Body of pancreas (tissue), 4 donors: ENCODE data around the gene CNTNAP5. TPM values are rescaled to one million over a fixed set of nuclear protein-coding genes. Genes with fewer than 3 reads are reported as not detected.

Source experiments
- ATAC-seq: fragments of 150-250 bp; one replicate; pipeline ENCODE4 v1.9.1; 2016
- DNase-seq, 4 donors: peaks; one replicate each; pipeline ENCODE4 v3.0.0-alpha.2; 2019
- H3K27ac ChIP-seq, 4 donors: fragments of 200-600 bp; sonication (generic); 1 replicate in 3 of 4; 2 replicates in 1 of 4; pipeline versions ENCODE4 v1.5.1 to v1.6.1; 2016 to 2019; ENCODE audit warnings: mild to moderate bottlenecking in 1 of 4, mixed read lengths in 1 of 4, moderate library complexity in 1 of 4
- H3K27me3 ChIP-seq, 2 donors: fragments of 200-600 bp; sonication (generic); one replicate each; pipeline ENCODE4 v1.6.0; 2016; ENCODE audit warnings: mild to moderate bottlenecking in 1 of 2
- H3K36me3 ChIP-seq, 2 donors: fragments of 200-600 bp; sonication (generic); replicated peaks in 1 of 2; 2 replicates each; pipeline ENCODE4 v1.5.1; 2016; ENCODE audit warnings: low read depth in 2 of 2; ENCODE audit not compliant: insufficient read depth in 1 of 2
- H3K4me1 ChIP-seq: fragments of 200-600 bp; sonication (generic); one replicate; pipeline ENCODE4 v1.6.0; 2016
- H3K4me3 ChIP-seq, 2 donors: fragments of 200-600 bp; sonication (generic); 1 replicate in 1 of 2; 2 replicates in 1 of 2; pipeline ENCODE4 v1.5.1; 2016 to 2019
- H3K9me3 ChIP-seq, 3 donors: fragments of 200-600 bp; sonication (generic); 1 replicate in 2 of 3; 2 replicates in 1 of 3; pipeline ENCODE4 v1.5.1; 2016
- POLR2A ChIP-seq, 3 donors: fragments of 450-650 bp; IDR thresholded peaks; one replicate each; pipeline ENCODE4 v1.6.1; 2016; ENCODE audit warnings: antibody characterized with exemption in 3 of 3, mild to moderate bottlenecking in 2 of 3
- WGBS, 2 donors: methylation state at CpG; one replicate each; pipeline ENCODE4 v1.1.5; 2017; 5-methylcytosine and 5-hydroxymethylcytosine counted together
- intact Hi-C: fragments of 100-400 bp; cut with DNase I; formaldehyde crosslinking; loops from one replicate; pipeline ENCODE4 v1.15.1; 2023
- total RNA-seq, 2 donors: library from RNA; depleted of rRNA; stranded (reverse); fragments of >200 nt; gene quantifications; one replicate each; pipeline ENCODE4 v1.1.0, GENCODE V29; 2016
- TF ChIP-seq, protein P1 (sequence below), 7 experiments: fragments of 450-650 bp in 4 of 7; fragments of 200-600 bp in 3 of 7; sonication (generic) in 3 of 7; IDR thresholded peaks; one replicate each; pipeline ENCODE4 v1.5.1; 2016 to 2019; ENCODE audit warnings: antibody characterized with exemption in 7 of 7

CNTNAP5 gene
- total RNA-seq, 2 donors from 2014 or later = 0.26 to 0.33 TPM

GRCh38 chr2:124424074-124424473 lies 399.0 kb downstream of the CNTNAP5 start:
- intact Hi-C loops = no loop called here
- WGBS, 2 donors = 56 to 67% methylated on average over 1 of the region's 1 CpG
- DNase-seq (no peak), ATAC-seq (no peak)
- Histone ChIP-seq H3K27ac (no peak overlapping the region), H3K4me1 (no peaks in the 10 kb centered on the region), H3K4me3 (no peak overlapping the region), H3K36me3 (no peaks in the 10 kb centered on the region), H3K27me3 (no peaks in the 10 kb centered on the region), H3K9me3 (no peaks in the 10 kb centered on the region)
- TF ChIP-seq POLR2A (IDR thresholded peaks at IDR 0.05) = no peak
- TF ChIP-seq, protein P1, sequence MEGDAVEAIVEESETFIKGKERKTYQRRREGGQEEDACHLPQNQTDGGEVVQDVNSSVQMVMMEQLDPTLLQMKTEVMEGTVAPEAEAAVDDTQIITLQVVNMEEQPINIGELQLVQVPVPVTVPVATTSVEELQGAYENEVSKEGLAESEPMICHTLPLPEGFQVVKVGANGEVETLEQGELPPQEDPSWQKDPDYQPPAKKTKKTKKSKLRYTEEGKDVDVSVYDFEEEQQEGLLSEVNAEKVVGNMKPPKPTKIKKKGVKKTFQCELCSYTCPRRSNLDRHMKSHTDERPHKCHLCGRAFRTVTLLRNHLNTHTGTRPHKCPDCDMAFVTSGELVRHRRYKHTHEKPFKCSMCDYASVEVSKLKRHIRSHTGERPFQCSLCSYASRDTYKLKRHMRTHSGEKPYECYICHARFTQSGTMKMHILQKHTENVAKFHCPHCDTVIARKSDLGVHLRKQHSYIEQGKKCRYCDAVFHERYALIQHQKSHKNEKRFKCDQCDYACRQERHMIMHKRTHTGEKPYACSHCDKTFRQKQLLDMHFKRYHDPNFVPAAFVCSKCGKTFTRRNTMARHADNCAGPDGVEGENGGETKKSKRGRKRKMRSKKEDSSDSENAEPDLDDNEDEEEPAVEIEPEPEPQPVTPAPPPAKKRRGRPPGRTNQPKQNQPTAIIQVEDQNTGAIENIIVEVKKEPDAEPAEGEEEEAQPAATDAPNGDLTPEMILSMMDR (IDR thresholded peaks at IDR 0.05) = no peak

DNA sequence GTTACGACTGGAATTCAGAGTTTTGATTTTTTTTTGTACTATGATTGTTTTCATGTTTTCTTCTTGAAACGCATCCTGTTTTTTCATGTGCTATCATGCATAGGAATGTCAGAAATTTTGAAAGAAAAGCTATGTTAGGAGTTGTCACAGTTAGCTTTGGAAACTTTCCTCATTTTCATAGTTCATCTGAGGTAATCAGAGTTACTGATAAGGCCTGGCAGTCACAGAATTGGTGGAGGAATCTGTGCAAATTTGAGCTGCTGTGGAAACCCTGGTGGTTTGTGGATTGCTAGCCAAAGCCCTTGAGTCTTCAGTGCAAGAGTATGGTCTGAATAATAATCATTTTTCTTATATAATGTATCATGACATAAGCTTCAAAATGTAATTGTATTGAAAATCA lies 401.0 kb downstream of the CNTNAP5 start:
- 52 to 55% methylated on average over 2 of the region's 2 CpGs for WGBS, 2 donors
- intact Hi-C loops = no loop called here
- H3K4me1 ChIP-seq = no peaks in the 10 kb centered on the region

DNA sequence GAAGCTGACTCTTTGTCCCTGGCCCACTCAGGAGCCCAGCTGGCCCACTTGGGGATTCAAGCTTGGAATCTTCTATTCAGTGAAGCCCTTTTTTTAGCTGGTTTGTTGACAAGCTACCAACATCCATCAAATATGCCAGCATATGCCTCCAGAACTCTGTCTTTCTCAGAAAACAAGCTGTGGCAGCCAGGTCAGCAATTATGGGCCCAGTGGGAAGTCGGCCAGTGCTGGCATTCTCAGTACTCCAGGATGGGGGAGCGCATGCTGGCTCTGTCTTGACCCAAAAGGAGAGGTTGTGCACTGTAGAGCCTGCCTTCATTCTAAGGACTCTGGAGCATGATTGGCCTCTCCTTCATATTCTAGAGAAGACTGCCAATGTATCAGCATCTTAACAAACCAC lies 401.5 kb downstream of the CNTNAP5 start:
- 47 to 67% methylated on average over 2 of the region's 2 CpGs for WGBS, 2 donors
- H3K27ac ChIP-seq = no peak overlapping the region
- ATAC-seq (no peak), DNase-seq (no peak)
- H3K36me3 ChIP-seq = no peaks in the 10 kb centered on the region
- no peak overlapping the region for H3K4me3 ChIP-seq
- TF ChIP-seq, protein P1 (IDR thresholded peaks at IDR 0.05) = no peak
- no peak for TF ChIP-seq POLR2A (IDR thresholded peaks at IDR 0.05)
- intact Hi-C loops = no loop called here
- no peaks in the 10 kb centered on the region for H3K4me1 ChIP-seq
- no peaks in the 10 kb centered on the region for H3K27me3 ChIP-seq
- H3K9me3 ChIP-seq = no peaks in the 10 kb centered on the region

More for the DNA sequence above, 401.0 kb downstream of the CNTNAP5 start:
- DNase-seq = no peak
- Histone ChIP-seq H3K4me3 (no peak overlapping the region), H3K36me3 (no peaks in the 10 kb centered on the region), H3K27ac (no peak overlapping the region), H3K27me3 (no peaks in the 10 kb centered on the region), H3K9me3 (no peaks in the 10 kb centered on the region)
- no peak for TF ChIP-seq POLR2A (IDR thresholded peaks at IDR 0.05)
- TF ChIP-seq, protein P1 (IDR thresholded peaks at IDR 0.05) = no peak
- no peak for ATAC-seq

DNA sequence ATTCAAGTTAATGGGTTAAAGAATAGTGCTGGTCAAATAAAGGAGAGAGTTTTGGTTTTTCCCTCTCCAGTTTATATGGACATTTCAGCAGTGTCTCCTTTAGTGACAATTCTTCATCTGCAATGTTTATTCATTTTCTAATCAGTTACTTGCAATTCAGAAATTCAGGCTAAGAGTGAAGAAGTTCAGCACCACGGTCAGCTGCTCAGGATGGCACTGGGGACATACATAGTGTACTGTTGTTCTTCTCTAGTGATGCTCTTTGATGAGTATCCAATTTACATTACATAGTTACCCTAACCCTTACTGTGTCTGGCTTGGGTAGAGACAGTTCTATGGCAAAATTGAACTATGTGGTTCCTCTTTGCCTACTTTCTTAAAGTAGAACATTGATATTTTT lies 412.7 kb downstream of the CNTNAP5 start:
- H3K9me3 ChIP-seq = no peaks in the 10 kb centered on the region
- DNase-seq (no peak), ATAC-seq (no peak)
- H3K27me3 ChIP-seq = no peaks in the 10 kb centered on the region
- no peak overlapping the region for H3K27ac ChIP-seq
- intact Hi-C loops = no loop called here
- H3K4me3 ChIP-seq = no peak overlapping the region
- no peaks in the 10 kb centered on the region for H3K4me1 ChIP-seq
- no peaks in the 10 kb centered on the region for H3K36me3 ChIP-seq
- WGBS, 2 donors = 38 to 44% methylated on average over 1 of the region's 1 CpG
- TF ChIP-seq, protein P1 (IDR thresholded peaks at IDR 0.05) = no peak
- no peak for TF ChIP-seq POLR2A (IDR thresholded peaks at IDR 0.05)

DNA sequence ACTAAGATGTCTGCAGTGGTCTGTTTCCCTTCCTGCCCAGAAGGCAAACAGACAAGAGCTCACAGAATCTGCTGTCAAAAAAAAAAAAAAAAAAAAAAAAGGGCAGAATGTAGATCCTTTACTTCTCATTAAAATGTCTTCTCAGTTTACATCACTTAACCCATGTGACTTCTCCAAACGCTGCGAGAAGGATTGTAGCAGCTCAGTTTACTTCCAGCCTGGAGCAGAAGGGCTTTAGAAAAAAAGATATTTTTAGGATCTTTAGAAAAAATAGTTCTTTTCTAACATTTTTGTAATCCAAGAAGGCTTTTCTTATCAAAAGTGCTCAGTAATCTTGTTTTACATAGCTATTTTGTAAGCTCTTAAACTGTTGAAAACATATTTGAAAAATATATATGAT lies 425.4 kb downstream of the CNTNAP5 start:
- WGBS, 2 donors = 30 to 32% methylated on average over 2 of the region's 2 CpGs
- no peaks in the 10 kb centered on the region for H3K9me3 ChIP-seq
- H3K4me1 ChIP-seq = no peaks in the 10 kb centered on the region
- DNase-seq (no peak), ATAC-seq (no peak)
- H3K4me3 ChIP-seq = no peak overlapping the region
- no peaks in the 10 kb centered on the region for H3K27me3 ChIP-seq
- no peaks in the 10 kb centered on the region for H3K36me3 ChIP-seq
- no peak overlapping the region for H3K27ac ChIP-seq
- intact Hi-C loops = no loop called here
- no peak for TF ChIP-seq POLR2A (IDR thresholded peaks at IDR 0.05)
- TF ChIP-seq, protein P1 (IDR thresholded peaks at IDR 0.05) = no peak
